Erythroblast (primary cell): ENCODE measurements around the gene YTHDF1.

Experiments used
- DNase-seq, 2 experiments: peaks; one replicate each; lab custom pipeline; 2025; lab: John Stamatoyannopoulos, UW
- GATA1 ChIP-seq: IDR thresholded peaks from 2 replicates; pipeline ENCODE4 v1.6.1; 2011; ENCODE audit warnings: low read depth, mild to moderate bottlenecking, control low read depth, low read length, moderate library complexity
- POLR2A ChIP-seq: IDR thresholded peaks from 2 replicates; pipeline ENCODE4 v1.6.1; 2011; ENCODE audit warnings: mild to moderate bottlenecking, low read length

Gene YTHDF1

GRCh38 chr20:63216849-63217471 is 1.0 kb upstream of the YTHDF1 start:
- DNase-seq = no peak
- no peak for TF ChIP-seq GATA1
- TF ChIP-seq POLR2A = no peak

GRCh38 chr20:63215101-63216040 is 560 bp downstream of the YTHDF1 start:
- peak; percentile 61 to 68 for DNase-seq
- TF ChIP-seq POLR2A (no peak), GATA1 (no peak)

DNA sequence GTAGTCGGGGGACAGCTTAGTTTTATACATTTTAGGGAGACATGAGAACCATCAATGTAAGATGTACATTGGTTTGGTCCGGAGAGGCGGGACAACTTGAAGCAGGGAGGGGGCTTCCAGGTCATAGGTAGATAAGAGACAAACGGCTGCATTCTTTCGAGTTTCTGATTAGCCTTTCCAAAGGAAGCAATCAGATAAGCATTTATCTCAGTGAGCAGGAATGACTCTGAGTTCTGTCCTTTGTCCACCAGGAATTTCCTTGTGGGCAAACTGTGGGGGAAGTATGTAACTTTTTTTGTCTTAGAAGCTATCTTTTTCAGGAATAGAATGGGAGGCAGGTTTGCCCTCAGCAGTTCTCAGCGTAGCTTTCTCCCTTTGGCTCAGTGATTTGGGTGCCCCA is 1.4 kb downstream of the YTHDF1 start:
- no peak for DNase-seq
- no peak for TF ChIP-seq POLR2A
- TF ChIP-seq GATA1 = no peak

GRCh38 chr20:63212792-63213191 is 3.1 kb downstream of the YTHDF1 start:
- TF ChIP-seq GATA1 = no peak
- no peak for TF ChIP-seq POLR2A
- DNase-seq = no peak

DNA sequence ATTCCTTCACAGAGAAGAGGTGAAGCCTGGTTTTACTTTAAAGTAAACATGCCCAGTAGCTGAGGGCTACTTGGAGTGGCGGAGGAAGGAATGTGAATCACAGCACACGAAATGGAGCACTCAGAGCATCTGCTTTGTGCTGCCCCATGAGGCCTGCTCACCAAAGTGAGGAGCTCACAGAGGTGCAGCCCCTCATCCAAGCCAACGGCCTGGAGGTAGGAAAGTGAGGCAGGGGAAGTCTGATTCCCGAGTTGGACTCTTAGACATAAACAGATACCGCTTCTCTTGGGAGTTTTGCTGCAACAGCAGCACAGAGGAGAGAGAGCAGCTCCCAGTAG is 3.6 kb downstream of the YTHDF1 start:
- DNase-seq = no peak
- TF ChIP-seq POLR2A (no peak), GATA1 (no peak)

GRCh38 chr20:63210011-63210605 is 5.8 kb downstream of the YTHDF1 start:
- no peak for DNase-seq

GRCh38 chr20:63208346-63208909 is 7.5 kb downstream of the YTHDF1 start:
- no peak for TF ChIP-seq POLR2A
- no peak for DNase-seq

More at GRCh38 chr20:63210011-63210605, 5.8 kb downstream of the YTHDF1 start:
- no peak for TF ChIP-seq POLR2A

DNA sequence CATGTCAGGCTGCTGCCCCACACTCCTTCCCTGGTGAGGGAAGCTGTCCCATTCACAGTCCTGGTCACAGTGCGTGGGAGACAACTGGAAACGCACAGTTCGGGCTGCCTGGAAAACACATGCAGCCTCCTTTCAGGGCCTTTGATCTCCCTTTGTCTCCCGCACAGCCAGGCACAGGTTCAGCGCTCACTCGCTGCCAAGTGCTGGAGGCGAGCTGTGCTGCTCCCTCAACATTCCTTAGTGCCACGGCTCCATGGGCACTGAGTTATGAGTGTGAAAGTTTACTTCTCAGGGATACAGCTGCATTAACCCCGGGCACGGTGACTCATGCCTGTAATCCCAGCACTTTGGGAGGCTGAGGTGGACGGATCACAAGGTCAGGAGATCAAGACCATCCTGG is 9.1 kb downstream of the YTHDF1 start:
- no peak for TF ChIP-seq GATA1
- no peak for TF ChIP-seq POLR2A
- DNase-seq = no peak

DNA sequence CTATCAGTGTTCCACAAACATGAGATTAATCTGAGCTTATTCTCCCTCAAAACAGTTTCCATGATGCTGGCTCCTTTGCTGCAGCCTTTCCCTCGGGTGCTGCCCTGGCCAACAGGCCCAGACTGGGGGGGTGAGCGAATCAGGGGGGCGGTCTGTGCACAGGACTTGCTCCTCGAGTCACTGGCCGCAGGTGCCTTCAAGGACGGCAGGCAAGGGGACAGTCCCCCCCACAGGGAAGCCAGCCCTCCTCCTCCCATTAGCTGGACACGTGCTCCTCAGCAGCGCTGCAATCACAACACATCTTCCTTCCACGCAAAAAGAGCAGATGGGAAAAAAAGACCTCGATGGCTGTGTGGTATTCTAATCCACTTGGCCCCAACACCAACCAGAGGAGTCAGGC is 10.0 kb downstream of the YTHDF1 start:
- TF ChIP-seq POLR2A = no peak
- no peak for TF ChIP-seq GATA1
- no peak for DNase-seq

GRCh38 chr20:63204362-63204761 is 11.6 kb downstream of the YTHDF1 start:
- no peak for DNase-seq
- no peak for TF ChIP-seq POLR2A
- TF ChIP-seq GATA1 = no peak

DNA sequence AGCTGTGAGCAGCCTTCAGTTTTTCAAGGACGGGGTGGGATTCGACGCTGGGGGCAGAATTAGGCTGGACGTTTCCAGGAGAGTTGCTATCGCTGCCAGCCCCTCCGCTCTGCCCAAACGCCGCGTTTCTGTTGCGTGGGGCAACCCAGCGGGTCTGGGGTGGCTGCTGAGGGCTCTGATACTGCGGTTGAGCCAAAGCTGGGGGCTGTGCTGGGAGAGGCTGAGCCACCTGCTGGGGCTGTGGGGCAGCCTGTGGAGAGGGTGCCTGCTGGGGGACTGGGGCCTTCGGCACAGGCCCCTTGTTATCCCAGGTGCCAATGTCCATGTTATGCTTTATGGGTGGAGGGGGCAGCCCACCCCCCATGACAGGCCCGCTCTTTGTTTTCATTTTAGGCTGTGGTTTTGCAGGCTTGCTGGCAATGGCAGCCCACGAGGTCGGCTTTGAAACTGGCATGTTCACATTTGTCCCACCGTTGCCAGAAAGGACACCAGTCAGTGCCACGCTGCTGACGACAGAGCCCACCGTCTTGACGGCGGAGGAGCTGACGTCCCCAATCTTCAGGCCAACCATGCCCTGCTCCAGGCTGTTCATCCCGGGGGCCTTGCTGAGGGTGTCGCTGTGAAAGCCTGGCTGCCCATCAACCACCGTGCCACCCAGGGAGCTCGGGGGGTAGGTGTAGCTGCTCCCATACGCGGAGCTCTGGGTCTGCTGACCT is 13.0 kb downstream of the YTHDF1 start:
- DNase-seq = no peak
- TF ChIP-seq POLR2A (no peak), GATA1 (no peak)

DNA sequence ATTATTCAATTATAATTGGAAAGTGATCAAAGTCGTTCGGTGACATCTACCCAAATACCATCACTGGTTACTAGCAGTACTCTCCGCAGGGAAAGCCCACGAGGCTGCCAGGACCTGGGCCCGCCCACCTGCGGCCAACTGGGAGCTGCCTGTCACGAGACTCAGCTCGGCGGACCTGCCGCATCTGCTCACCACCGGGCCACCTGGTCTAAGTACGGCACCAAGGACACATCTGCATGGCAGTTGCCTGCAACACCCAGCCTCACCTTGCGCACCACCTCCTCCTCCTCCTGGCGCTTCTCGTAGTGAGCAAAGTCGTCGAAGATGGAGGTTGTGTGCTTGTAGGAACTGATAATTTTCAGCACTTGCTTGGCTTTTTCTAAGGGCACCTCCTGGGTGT is 13.9 kb downstream of the YTHDF1 start:
- TF ChIP-seq GATA1 = no peak
- no peak for TF ChIP-seq POLR2A
- DNase-seq = no peak

DNA sequence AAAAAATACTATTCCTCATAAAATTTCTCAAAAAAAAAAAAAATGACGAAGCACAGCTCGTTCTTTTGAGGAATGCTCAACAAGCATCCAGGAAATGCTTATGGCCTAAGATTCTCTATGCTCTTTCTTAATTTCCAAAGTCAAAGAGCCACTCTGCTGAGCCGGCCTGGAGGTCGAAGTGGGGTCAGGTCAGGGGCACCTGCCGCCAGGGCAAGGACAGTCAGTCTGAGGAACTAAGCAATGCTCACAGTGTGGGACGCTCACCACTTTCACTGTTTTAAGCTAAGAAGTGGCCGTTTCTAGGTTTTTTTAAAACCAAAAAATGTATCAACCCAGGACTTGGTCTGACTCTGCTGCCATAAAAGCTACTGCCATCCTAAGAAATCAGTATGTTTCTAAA is 17.3 kb downstream of the YTHDF1 start:
- no peak for DNase-seq
- TF ChIP-seq GATA1 = no peak
- no peak for TF ChIP-seq POLR2A
